CD8-positive, alpha-beta memory T cell (primary cell): ENCODE data around the gene CDC14A. TPM values are rescaled to one million over a fixed set of nuclear protein-coding genes. Genes with fewer than 3 reads are reported as not detected.
A peak's percentile ranks its signal among the peaks of the same experiment; 100 is the strongest.

Experiments used
- CTCF ChIA-PET: fragments of 350-600 bp; sonication (Branson Sonifier 250); formaldehyde crosslinking; loops from one replicate; lab custom pipeline; 2021; ENCODE audit warnings: antibody characterized with exemption; lab: Charles Lee
- POLR2A ChIA-PET: fragments of 350-600 bp; sonication (Branson Sonifier 250); formaldehyde crosslinking; loops from one replicate; lab custom pipeline; 2021; ENCODE audit warnings: antibody characterized with exemption; lab: Charles Lee
- DNase-seq, 5 donors: peaks; one replicate each; pipeline versions ENCODE4 v3.0.0 to v3.0.0-alpha.2; 2020 to 2022; ENCODE audit warnings: mixed read lengths in 1 of 5
- H3K27ac ChIP-seq: one replicate; pipeline ENCODE4 v1.7.0; 2013; ENCODE audit warnings: low read depth, mild to moderate bottlenecking, low read length, moderate library complexity
- H3K27me3 ChIP-seq: 2 replicates; pipeline ENCODE4 v1.7.0; 2013; ENCODE audit warnings: low read length, mild to moderate bottlenecking; ENCODE audit not compliant: insufficient read depth, poor library complexity, severe bottlenecking
- H3K36me3 ChIP-seq: 2 replicates; pipeline ENCODE4 v1.7.0; 2013; ENCODE audit warnings: mild to moderate bottlenecking, low read length, moderate library complexity; ENCODE audit not compliant: insufficient read depth
- H3K4me1 ChIP-seq: 2 replicates; pipeline ENCODE4 v1.7.0; 2013; ENCODE audit warnings: mild to moderate bottlenecking, low read length, moderate library complexity; ENCODE audit not compliant: insufficient read depth
- H3K4me3 ChIP-seq: 2 replicates; pipeline ENCODE4 v1.7.0; 2013; ENCODE audit warnings: mild to moderate bottlenecking, low read length
- H3K9me3 ChIP-seq: 2 replicates; pipeline ENCODE4 v1.7.0; 2013; ENCODE audit warnings: mild to moderate bottlenecking, low read length
- H3K27ac Mint-ChIP-seq, 8 donors: one replicate each; pipeline ENCODE4 v1.8.0; 2020 to 2021; ENCODE audit warnings: mixed read lengths in 8 of 8, mild to moderate bottlenecking in 6 of 8, inconsistent platforms in 3 of 8, moderate library complexity in 3 of 8
- H3K27me3 Mint-ChIP-seq, 2 donors: one replicate each; pipeline ENCODE4 v1.8.0; 2020 to 2021; ENCODE audit warnings: mixed read lengths in 2 of 2, mild to moderate bottlenecking in 1 of 2, moderate library complexity in 1 of 2
- H3K36me3 Mint-ChIP-seq, 3 donors: one replicate each; pipeline ENCODE4 v1.8.0; 2020 to 2021; ENCODE audit warnings: mixed read lengths in 3 of 3, inconsistent platforms in 1 of 3, mild to moderate bottlenecking in 1 of 3
- H3K4me1 Mint-ChIP-seq, 3 donors: one replicate each; pipeline ENCODE4 v1.8.0; 2020 to 2021; ENCODE audit warnings: mixed read lengths in 3 of 3, inconsistent platforms in 1 of 3, mild to moderate bottlenecking in 1 of 3
- H3K4me3 Mint-ChIP-seq, 7 donors: one replicate each; pipeline ENCODE4 v1.8.0; 2020 to 2021; ENCODE audit warnings: mixed read lengths in 7 of 7, mild to moderate bottlenecking in 6 of 7, moderate library complexity in 4 of 7, inconsistent platforms in 2 of 7
- H3K9me3 Mint-ChIP-seq, 5 donors: one replicate each; pipeline ENCODE4 v1.8.0; 2020 to 2022; ENCODE audit warnings: mixed read lengths in 5 of 5, mild to moderate bottlenecking in 3 of 5, moderate library complexity in 2 of 5, inconsistent platforms in 1 of 5
- polyA plus RNA-seq: library from polyadenylated mRNA; unstranded; fragments of 300-500 nt; fragmentation: Illumina TruSeq; gene quantifications from one replicate; pipeline ENCODE4 v1.2.3, GENCODE V29; 2021
- total RNA-seq, 2 experiments: library from RNA; stranded (reverse); gene quantifications; one replicate each; pipeline ENCODE4 v1.2.3, GENCODE V29; 2021

The CDC14A gene
- total and polyA plus RNA-seq, 3 experiments from 2014 or later = 25.4 to 36.4 (median 27.9) TPM

DNA sequence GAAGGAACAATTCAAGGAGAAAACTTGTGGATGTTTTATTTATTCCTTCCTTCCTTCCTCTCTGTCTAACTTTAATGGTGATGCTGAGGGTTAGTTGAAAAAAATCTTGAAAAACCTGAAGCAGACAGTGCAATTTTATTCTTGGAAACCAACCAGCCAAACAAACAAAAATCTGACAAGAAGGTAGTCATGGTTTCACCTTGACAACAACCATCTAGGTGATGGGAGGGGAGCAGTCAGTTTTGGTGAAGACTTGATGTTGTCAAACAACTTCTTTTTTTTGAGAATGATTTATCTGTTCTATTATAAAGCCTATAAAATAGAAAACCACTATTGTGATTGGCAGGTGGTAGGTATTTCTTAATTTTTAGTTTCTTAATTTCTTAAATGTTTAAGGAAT, 93.3 kb downstream of the CDC14A start:
- Histone ChIP-seq H3K36me3 (no peaks in the 10 kb centered on the region), H3K4me3 (no peak overlapping the region), H3K9me3 (no peaks in the 10 kb centered on the region), H3K27ac (peak overlapping the region; percentile 82), H3K27me3 (no peaks in the 10 kb centered on the region), H3K4me1 (peaks cover 95% of the 10 kb centered on the region)
- peak in 4 of 5 donors; percentile 19 to 87 (median 80) for DNase-seq
- peaks cover 86 to 96% (median 93%) of the 10 kb centered on the region in 3 donors for H3K4me1 Mint-ChIP-seq
- peak overlapping the region; percentile 98 to 100 (median 99) for H3K27ac Mint-ChIP-seq
- H3K4me3 Mint-ChIP-seq = peak overlapping the region; percentile 30 to 70 (median 54)
- CTCF ChIA-PET = interaction anchor here (0.8 to 1.0 kb wide), 2 partner anchors 14 to 48 kb away, joined by 3 to 5 read pairs; no protein-coding TSS in a partner anchor
- no peaks in the 10 kb centered on the region for H3K9me3 Mint-ChIP-seq
- H3K36me3 Mint-ChIP-seq = peaks cover 36 to 66% (median 36%) of the 10 kb centered on the region in 3 donors
- POLR2A ChIA-PET = interaction anchor here (1.4 kb wide), 1 partner anchor 8 kb away, joined by 4 read pairs; no protein-coding TSS in a partner anchor
- no peaks in the 10 kb centered on the region for H3K27me3 Mint-ChIP-seq

DNA sequence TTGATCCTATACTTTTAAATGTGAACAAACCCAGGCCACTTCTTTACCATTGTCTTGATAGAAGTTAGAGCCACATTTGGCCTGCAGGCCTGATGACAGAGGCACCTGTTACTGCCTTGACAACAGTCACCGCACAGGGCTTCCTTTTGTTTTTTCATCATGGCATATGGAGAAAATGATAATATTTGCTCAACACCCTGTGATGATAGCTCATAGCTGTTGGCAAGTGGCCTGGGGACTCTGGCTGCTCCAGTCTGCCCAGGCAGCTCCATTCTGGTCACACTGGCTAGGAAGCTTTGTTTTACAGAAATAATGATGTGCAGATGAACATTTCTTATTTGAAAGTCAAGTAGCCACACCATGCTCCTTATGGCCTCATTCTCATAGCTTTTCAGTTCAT, 96.1 kb downstream of the CDC14A start:
- peak overlapping the region in 3 of 7 donors; percentile 17 to 73 (median 60) for H3K4me3 Mint-ChIP-seq
- Histone ChIP-seq H3K36me3 (peaks cover 6% of the 10 kb centered on the region), H3K27ac (no peak overlapping the region), H3K4me3 (no peak overlapping the region), H3K4me1 (peaks cover 97% of the 10 kb centered on the region), H3K27me3 (no peaks in the 10 kb centered on the region), H3K9me3 (no peaks in the 10 kb centered on the region)
- H3K9me3 Mint-ChIP-seq = no peaks in the 10 kb centered on the region
- peak overlapping the region; percentile 68 to 99 (median 96) for H3K27ac Mint-ChIP-seq
- H3K27me3 Mint-ChIP-seq = no peaks in the 10 kb centered on the region
- H3K36me3 Mint-ChIP-seq = peaks cover 44 to 73% (median 44%) of the 10 kb centered on the region in 3 donors
- peaks cover 96 to 99% (median 99%) of the 10 kb centered on the region in 3 donors for H3K4me1 Mint-ChIP-seq
- CTCF ChIA-PET = interaction anchor here (0.6 to 2.2 kb wide), 6 partner anchors 11 to 804 kb away, joined by 3 to 7 read pairs (median 3); no protein-coding TSS in a partner anchor
- DNase-seq = no peak
- POLR2A ChIA-PET = interaction anchor here (0.6 to 1.4 kb wide), 3 partner anchors 8 to 84 kb away, joined by 3 to 5 read pairs (median 4); no protein-coding TSS in a partner anchor

DNA sequence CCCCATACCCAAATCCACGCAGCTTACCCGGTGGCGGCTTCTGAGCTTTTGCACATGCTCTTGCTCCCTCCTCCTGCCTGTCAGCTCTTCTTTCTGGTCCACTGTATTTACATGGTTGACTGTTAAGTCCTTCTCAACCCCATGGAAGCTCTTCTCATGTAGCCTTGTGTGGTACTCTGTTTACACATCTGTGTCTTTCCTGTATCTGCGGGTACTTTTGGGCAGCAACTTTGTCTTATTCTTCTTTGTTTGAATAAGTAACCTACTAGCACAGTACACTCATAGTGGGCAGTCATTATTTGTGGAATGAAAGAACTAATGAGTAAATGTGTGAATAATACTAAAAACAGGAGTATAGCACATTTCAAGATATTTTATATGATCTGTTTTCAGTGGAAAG, 97.2 kb downstream of the CDC14A start:
- peaks cover 97% of the 10 kb centered on the region for H3K4me1 ChIP-seq
- POLR2A ChIA-PET = interaction anchor here (1.4 kb wide), 1 partner anchor 9 kb away, joined by 5 read pairs; no protein-coding TSS in a partner anchor
- no peak overlapping the region for H3K27ac ChIP-seq

DNA sequence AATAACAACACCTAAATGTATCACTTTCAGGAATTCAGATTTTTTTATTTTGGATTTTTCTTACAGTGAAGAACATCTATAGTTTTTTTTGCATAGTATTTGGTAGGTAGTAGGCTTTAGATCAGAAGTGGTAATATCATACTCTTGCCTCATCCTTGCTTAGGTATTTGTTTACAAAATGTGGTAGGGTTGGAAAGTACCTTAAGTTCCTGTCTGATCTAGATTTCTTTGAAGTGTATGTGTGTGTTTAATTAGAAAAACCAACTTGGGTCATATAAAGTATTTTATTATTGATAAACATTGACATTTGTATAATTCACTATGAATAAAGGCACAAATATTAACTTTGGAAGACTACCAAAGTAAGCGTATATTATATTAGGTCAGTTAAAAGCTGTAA, 100.3 kb downstream of the CDC14A start:
- Mint-ChIP-seq H3K9me3 (no peaks in the 10 kb centered on the region), H3K27ac (peak overlapping the region; percentile 91 to 99 (median 98)), H3K27me3 (no peaks in the 10 kb centered on the region), H3K36me3 (peaks cover 29 to 72% (median 37%) of the 10 kb centered on the region in 3 donors), H3K4me3 (peak overlapping the region in 6 of 7 donors; percentile 30 to 61 (median 46)), H3K4me1 (peaks cover 83 to 95% (median 93%) of the 10 kb centered on the region in 3 donors)
- H3K27me3 ChIP-seq = no peaks in the 10 kb centered on the region
- peak in 2 of 5 donors; percentile 67 to 71 for DNase-seq
- no peak overlapping the region for H3K4me3 ChIP-seq
- POLR2A ChIA-PET = interaction anchor here (0.6 to 2.0 kb wide), 4 partner anchors 12 to 100 kb away, joined by 3 to 4 read pairs (median 4); no protein-coding TSS in a partner anchor
- CTCF ChIA-PET = interaction anchor here (1.0 to 7.0 kb wide), 6 partner anchors 30 to 187 kb away, joined by 3 to 41 read pairs (median 4); partner anchors contain the start of genes CDC14A and RTCA
- H3K9me3 ChIP-seq = no peaks in the 10 kb centered on the region
- H3K36me3 ChIP-seq = peaks cover 6% of the 10 kb centered on the region
- peaks cover 76% of the 10 kb centered on the region for H3K4me1 ChIP-seq
- H3K27ac ChIP-seq = peak overlapping the region; percentile 66

More for the DNA sequence above, 97.2 kb downstream of the CDC14A start:
- H3K4me3 Mint-ChIP-seq = peak overlapping the region; percentile 1 to 73 (median 35)
- no peak for DNase-seq
- no peak overlapping the region for H3K4me3 ChIP-seq
- CTCF ChIA-PET = interaction anchor here (1.5 kb wide), 1 partner anchor 14 kb away, joined by 3 read pairs; no protein-coding TSS in a partner anchor
- H3K36me3 ChIP-seq = peaks cover 6% of the 10 kb centered on the region
- no peaks in the 10 kb centered on the region for H3K27me3 Mint-ChIP-seq
- no peaks in the 10 kb centered on the region for H3K27me3 ChIP-seq
- H3K27ac Mint-ChIP-seq = peak overlapping the region; percentile 26 to 99 (median 96)
- H3K9me3 Mint-ChIP-seq = no peaks in the 10 kb centered on the region
- peaks cover 92 to 99% (median 97%) of the 10 kb centered on the region in 3 donors for H3K4me1 Mint-ChIP-seq
- H3K9me3 ChIP-seq = no peaks in the 10 kb centered on the region
- peaks cover 34 to 67% (median 39%) of the 10 kb centered on the region in 3 donors for H3K36me3 Mint-ChIP-seq

DNA sequence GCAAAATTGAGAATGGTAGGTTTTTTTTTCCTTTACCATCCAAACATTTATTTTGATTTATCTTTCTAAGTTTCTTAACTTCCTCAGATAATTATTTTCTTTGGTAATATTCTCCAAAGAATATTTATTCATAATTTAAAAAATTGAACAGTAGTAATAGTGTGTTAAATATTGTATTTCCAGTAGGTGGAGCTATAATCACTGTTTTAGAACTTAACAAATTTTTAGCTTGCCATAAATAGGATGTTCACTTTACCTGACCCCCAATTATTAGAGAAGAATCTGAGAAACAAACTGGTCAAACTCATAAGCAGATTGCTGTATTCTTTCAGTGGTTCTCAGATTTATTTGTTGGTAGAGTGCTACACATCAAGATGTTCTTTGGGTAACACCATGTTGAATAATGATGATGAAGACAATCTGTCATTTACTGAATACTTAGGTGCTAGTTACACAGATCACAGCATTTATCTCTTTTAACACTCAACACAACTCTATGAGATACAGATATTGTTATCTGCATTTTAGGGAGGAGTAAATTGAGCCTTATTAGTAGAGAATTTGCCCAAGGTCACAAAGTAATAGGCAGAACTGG, 103.3 kb downstream of the CDC14A start:
- Histone ChIP-seq H3K4me1 (peaks cover 61% of the 10 kb centered on the region), H3K27me3 (no peaks in the 10 kb centered on the region), H3K9me3 (no peaks in the 10 kb centered on the region), H3K27ac (no peak overlapping the region), H3K36me3 (peaks cover 6% of the 10 kb centered on the region), H3K4me3 (no peak overlapping the region)
- peaks cover 71 to 88% (median 86%) of the 10 kb centered on the region in 3 donors for H3K4me1 Mint-ChIP-seq
- DNase-seq = peak in 1 of 5 donors; percentile 36
- H3K9me3 Mint-ChIP-seq = no peaks in the 10 kb centered on the region
- peaks cover 0 to 2% of the 10 kb centered on the region in 2 donors for H3K27me3 Mint-ChIP-seq
- ChIA-PET CTCF (interaction anchor here (0.6 to 7.0 kb wide), 14 partner anchors 8 to 411 kb away, joined by 3 to 41 read pairs (median 3); partner anchors contain the start of gene CDC14A), POLR2A (interaction anchor here (0.6 to 1.6 kb wide), 6 partner anchors 11 to 439 kb away, joined by 3 to 6 read pairs (median 3); partner anchors contain the start of genes CDC14A and EXTL2)
- peak overlapping the region in 7 of 8 donors; percentile 61 to 93 (median 85) for H3K27ac Mint-ChIP-seq
- peak overlapping the region in 2 of 7 donors; percentile 9 to 37 for H3K4me3 Mint-ChIP-seq
- peaks cover 8 to 60% (median 22%) of the 10 kb centered on the region in 3 donors for H3K36me3 Mint-ChIP-seq

DNA sequence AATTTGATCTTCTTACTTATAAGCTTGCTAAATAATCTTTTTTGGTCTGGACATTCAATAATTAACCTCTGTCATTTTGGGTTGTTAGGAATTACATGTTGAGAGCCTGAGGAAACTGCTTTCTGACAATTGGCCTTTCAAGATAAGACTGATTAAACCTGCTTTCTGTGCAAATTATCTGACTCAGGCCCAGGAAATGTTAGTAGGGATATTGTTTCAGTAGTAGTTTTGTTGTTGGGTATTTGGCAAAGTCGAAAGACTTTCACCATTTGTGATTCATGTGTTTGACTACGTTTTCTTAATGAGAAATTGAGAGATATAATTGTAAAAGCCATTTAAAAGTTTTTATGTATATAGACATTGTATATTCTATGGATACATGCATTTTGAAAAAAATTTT, 104.6 kb downstream of the CDC14A start:
- no peak overlapping the region for H3K4me3 ChIP-seq
- H3K4me3 Mint-ChIP-seq = no peak overlapping the region
- H3K36me3 ChIP-seq = no peaks in the 10 kb centered on the region
- no peak overlapping the region for H3K27ac ChIP-seq
- no peaks in the 10 kb centered on the region for H3K27me3 ChIP-seq
- peaks cover 0 to 53% (median 14%) of the 10 kb centered on the region in 3 donors for H3K36me3 Mint-ChIP-seq
- no peaks in the 10 kb centered on the region for H3K9me3 ChIP-seq
- DNase-seq = no peak
- ChIA-PET CTCF (interaction anchor here (0.6 to 7.0 kb wide), 12 partner anchors 12 to 191 kb away, joined by 3 to 41 read pairs (median 3); partner anchors contain the start of genes CDC14A and RTCA), POLR2A (interaction anchor here (0.7 to 1.3 kb wide), 4 partner anchors 12 to 176 kb away, joined by 3 to 7 read pairs (median 4); no protein-coding TSS in a partner anchor)
- peak overlapping the region in 6 of 8 donors; percentile 38 to 76 (median 59) for H3K27ac Mint-ChIP-seq
- H3K9me3 Mint-ChIP-seq = no peaks in the 10 kb centered on the region
- H3K4me1 ChIP-seq = peaks cover 48% of the 10 kb centered on the region
- peaks cover 63 to 82% (median 73%) of the 10 kb centered on the region in 3 donors for H3K4me1 Mint-ChIP-seq
- H3K27me3 Mint-ChIP-seq = peaks cover 0 to 2% of the 10 kb centered on the region in 2 donors

DNA sequence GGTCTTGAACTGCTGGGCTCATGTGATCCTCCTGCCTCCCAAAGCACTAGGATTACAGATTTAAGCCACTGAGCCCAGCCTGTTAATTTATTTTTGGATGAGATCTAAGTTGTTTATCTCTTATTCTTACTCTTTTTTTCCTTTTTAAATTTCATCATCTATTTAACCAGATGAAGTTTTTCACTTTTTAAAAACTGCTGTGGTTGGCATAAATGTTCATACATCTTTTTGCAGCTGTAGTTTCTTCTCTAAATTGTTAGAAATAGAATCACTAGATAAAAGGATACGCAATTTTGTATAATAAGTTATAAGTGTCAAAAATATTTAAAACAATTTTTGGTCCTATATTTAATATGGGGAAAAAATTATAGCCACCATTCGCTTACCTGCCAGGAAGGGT, 105.4 kb downstream of the CDC14A start:
- H3K27me3 Mint-ChIP-seq = peaks cover 0 to 2% of the 10 kb centered on the region in 2 donors
- no peaks in the 10 kb centered on the region for H3K27me3 ChIP-seq
- H3K27ac Mint-ChIP-seq = peak overlapping the region in 4 of 8 donors; percentile 45 to 76 (median 60)
- H3K27ac ChIP-seq = no peak overlapping the region
- no peak overlapping the region for H3K4me3 ChIP-seq
- peaks cover 0 to 58% (median 14%) of the 10 kb centered on the region in 3 donors for H3K36me3 Mint-ChIP-seq
- POLR2A ChIA-PET = no interaction called here
- no peaks in the 10 kb centered on the region for H3K9me3 Mint-ChIP-seq
- H3K4me3 Mint-ChIP-seq = peak overlapping the region in 1 of 7 donors; percentile 1
- DNase-seq = no peak
- peaks cover 57 to 82% (median 73%) of the 10 kb centered on the region in 3 donors for H3K4me1 Mint-ChIP-seq
- peaks cover 6% of the 10 kb centered on the region for H3K36me3 ChIP-seq
- H3K4me1 ChIP-seq = peaks cover 40% of the 10 kb centered on the region
- CTCF ChIA-PET = interaction anchor here (0.9 to 7.0 kb wide), 6 partner anchors 19 to 105 kb away, joined by 3 to 41 read pairs (median 24); partner anchors contain the start of gene CDC14A
- H3K9me3 ChIP-seq = no peaks in the 10 kb centered on the region
